HG03045 (cell line): Measurements from ENCODE around the gene SCNN1B.
"Not testable (repeated sequence)": the region's sequence is repeated elsewhere in the genome, so short reads cannot be mapped to it uniquely, and the experiment has no call there.

Experiments
- ATAC-seq: cut with Tn5 transposase; IDR thresholded peaks from one replicate; pipeline ENCODE4 v1.9.1; 2021; ENCODE audit warnings: mild to moderate bottlenecking, moderate library complexity; ENCODE audit not compliant: unreplicated experiment

Gene SCNN1B

GRCh38 chr16:23288209-23288608, 13.9 kb upstream of the SCNN1B start:
- no peak for ATAC-seq

- ATAC-seq = no peak
Observed at GRCh38 chr16:23288726-23289512, 13.2 kb upstream of the SCNN1B start.

GRCh38 chr16:23290189-23291062, 11.7 kb upstream of the SCNN1B start:
- no peak for ATAC-seq

DNA sequence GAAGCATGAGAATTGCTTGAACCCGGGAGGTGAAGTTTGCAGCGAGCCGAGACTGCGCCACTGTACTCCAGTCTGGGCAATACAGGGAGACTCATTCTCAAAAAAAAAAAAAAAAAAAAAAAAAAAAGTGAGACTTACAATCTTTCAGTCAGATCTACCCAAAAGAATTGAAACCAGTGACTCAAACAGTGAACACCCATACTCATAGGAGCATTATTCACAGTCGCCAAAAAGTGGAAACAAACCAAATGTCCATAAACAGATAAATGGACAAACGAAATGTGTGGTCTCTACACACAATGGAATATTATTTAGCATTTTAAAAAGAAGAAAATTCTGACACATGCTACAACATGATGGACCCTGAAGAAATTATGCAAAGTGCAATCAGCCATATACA, 9.1 kb upstream of the SCNN1B start:
- no peak for ATAC-seq

GRCh38 chr16:23294260-23294659, 7.8 kb upstream of the SCNN1B start:
- no peak for ATAC-seq

DNA sequence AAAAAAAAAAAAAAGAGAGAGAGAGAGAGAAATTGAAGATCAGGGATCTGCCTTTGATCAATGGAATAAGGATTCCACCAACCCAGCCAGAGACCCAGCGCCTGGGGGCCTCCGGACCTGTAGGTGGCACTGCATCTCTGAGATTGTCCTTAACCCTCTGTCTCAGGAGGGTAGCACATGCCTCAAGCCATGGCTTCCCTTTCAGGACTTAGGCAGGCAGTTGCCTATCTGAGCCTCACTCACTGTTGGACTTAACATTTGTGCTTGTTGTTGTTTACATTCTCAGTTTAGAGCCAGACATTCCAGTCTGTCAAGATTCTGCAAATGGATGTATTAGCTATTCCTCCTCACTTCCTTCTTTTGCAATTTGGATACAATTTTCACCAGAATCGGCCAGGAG, 5.1 kb upstream of the SCNN1B start:
- ATAC-seq = no peak

DNA sequence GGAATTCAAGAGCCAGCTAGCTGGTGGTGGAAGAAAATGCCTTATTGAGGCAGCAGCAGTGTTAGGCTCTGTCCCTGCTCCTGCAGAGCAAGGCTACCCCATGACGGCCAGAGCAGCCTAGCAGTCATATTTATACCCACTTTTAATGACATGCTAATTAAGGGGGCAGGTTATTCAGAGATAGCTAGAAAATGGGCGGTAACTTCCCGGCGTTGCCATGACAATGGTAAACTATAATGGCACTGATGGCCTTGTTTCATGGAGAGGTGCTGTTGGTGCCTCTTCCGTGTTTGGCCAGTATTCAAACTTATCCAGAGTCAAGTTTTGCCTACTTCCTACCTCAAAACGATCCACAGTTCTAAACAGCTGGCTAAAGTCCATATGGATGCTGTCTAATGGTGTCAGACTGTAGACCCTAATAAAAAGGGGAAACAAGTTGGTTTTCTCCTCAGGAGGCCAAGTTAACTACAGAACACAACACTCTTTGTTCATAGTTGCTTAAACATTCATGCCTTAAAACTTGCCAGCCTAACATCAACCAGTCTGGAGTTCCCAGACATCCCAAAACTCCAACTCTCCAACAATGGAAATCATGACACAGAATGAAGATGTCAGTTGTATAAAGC, 3.7 kb upstream of the SCNN1B start:
- ATAC-seq = no peak

- ATAC-seq = not testable (repeated sequence)
Observed at GRCh38 chr16:23299815-23300214, 2.3 kb upstream of the SCNN1B start.

DNA sequence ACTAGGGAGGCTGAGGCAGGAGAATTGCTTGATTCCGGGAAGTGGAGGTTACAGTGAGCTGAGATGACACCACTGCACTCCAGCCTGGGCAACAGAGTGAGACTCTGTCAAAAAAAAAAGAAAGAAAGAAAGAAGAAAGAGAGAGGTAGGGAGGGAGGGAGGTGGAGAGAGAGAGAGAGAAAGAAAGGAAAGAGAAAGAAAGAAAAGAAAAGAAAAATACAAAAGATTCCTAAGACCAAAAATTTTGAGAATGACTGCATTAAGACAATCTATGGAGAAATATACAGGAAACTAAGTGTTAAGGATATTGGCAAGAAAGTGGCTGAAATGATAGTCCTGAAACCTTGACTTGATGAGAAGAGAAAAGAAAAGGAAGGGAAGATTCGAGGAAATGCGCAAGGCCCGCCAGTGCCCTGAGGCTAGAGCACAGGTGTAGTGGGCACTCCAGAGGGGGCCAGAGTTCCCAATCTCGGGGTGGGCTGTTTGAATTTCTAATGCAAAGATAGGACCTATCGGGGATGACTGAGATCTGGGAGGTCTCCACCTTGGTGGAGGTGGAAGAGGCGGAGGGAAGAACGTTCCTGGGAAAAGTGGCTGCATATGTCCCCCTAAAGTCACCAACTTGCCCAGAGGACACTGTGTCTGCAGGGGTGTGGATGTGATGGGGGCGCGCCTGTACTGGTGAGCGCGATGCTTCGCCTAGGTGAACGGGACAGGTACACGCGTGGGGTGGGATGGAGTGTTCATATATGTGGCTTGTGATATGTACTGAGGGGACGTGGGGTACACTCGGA, 654 bp upstream of the SCNN1B start:
- ATAC-seq = no peak

DNA sequence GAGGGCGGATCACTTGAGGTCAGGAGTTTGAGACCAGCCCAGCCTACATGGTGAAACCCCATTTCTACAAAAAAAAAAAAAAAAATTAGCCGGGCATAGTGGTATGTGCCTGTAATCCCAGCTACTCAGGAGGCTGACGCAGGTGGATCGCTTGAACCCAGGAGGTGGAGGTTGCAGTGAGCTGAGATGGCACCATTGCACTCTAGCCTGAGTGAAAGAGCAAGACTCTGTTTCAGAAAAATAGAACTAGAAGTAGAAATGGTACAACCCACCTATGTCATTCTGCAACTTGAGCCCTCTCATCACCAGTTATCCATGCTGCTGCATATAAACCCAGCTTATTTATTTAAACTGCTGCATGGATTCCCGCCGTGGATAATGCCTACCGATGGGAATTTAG, 1.6 kb downstream of the SCNN1B start:
- ATAC-seq = no peak

- no peak for ATAC-seq
Observed at GRCh38 chr16:23304620-23305019, 2.5 kb downstream of the SCNN1B start.

DNA sequence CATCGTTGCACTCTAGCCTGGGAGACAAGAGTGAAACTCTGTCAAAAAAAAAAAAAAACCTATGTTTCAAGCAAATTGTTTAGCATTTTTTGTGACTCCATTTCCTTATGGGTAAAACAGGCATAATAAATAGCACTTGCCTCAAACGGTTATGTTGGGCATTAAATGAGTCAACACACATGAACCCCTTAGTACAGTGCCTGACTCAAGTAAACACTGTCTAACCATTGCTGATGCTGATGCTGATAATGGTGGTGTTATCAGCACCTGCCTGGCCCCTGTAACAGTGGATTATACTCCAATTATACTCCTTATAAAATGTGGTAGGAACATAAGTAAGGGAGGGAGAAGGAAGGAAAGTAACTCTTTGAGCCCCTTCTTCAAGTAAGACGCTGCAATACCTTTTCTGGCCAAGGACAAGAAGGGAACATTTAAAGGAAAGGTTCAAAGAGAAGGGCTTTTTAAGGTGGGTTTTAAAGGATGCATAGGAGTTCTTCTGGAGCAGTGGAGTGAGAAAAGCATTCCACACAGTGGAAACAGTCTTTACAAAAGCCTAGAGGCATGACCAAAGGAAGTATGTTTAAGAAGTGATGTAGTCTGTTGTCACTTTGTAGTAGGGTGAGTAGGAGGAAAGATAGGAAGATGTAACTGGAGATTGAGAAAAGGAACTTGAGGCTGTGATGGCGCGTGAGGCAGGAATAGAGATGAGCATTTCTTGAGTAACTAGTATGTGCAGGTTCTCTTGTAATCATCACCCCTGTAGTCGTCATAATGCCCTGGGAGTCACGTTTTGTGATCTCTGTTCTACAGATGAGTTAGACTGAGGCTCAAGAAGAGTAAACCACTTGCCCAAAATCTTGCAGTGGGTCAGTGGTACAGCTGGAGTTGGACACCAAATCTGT, 4.3 kb downstream of the SCNN1B start:
- ATAC-seq = no peak

- no peak for ATAC-seq
Observed at GRCh38 chr16:23310217-23310616, 8.1 kb downstream of the SCNN1B start.

DNA sequence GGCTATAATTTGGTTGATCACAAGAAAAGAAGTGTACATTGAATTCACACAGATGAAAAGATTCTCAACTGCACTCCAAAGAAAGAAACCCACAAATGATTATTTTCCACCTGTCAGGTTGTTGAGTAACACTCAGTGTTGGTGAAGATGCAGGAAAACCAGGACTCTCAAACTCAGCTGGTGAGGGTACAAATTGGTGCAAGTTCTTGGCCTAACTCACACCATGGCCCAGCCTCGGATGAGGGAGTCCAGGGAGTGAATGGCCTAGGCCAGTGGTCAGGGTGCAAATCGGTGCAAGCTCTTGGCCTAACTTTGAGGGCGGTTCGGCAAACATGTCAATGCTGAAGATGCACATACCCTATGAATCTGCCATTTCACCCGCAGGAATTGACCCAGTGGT, 8.6 kb downstream of the SCNN1B start:
- no peak for ATAC-seq

- ATAC-seq = no peak
Observed at GRCh38 chr16:23316232-23316631, 14.1 kb downstream of the SCNN1B start.

DNA sequence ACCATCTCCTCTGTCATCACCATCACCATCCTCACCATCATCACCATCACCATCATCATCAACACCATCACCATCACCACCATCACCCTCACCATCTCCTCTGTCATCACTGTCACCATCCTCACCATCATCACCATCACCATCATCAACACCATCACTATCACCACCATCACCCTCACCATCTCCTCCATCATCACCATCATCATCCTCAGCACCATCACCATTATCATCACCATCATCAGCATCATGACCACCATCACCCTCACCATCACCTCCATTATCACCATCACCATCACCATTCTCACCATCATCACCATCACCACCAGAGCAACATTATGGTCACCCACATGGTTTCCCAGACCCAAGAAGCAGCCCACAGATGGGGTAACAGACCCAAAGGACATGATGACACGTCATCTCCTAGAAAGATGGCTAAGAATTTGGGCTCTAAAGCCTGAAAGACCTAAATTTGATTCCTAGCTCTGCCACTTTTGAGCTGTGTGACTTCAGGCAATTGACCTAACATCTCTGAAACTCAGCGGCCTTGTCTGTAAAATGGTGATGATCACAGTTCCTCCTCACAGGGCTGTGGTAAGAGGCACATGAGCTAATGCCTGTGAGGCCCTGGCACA, 14.6 kb downstream of the SCNN1B start:
- no peak for ATAC-seq

DNA sequence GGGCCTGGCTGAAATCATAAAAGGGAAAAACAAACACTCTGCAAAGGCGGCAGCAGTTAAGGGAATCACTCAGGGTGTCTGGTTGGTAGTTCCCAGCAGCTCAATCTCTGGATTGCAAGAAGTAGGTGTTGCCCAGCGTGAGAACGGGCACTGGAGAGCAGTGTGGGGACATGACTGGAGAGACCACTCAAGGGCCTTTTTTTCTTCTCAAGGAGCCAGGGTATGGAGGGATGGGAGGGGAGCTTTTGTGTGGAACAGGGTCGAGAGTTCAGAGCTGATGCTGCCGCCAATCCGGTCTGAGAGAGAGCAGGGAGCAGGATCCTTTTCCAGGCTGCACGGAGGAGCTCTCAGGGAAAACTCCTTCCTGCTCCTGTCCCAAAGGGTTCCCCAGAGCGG, 15.2 kb downstream of the SCNN1B start:
- ATAC-seq = no peak

GRCh38 chr16:23317751-23318150, 15.6 kb downstream of the SCNN1B start:
- ATAC-seq = no peak

GRCh38 chr16:23318639-23319038, 16.5 kb downstream of the SCNN1B start:
- no peak for ATAC-seq
